HG03558 (cell line): ENCODE results near the gene ISM1.
"Not testable (repeated sequence)": the region's sequence is repeated elsewhere in the genome, so short reads cannot be mapped to it uniquely, and the experiment has no call there.

Experiments used
- ATAC-seq: cut with Tn5 transposase; IDR thresholded peaks from one replicate; pipeline ENCODE4 v1.9.1; 2021; ENCODE audit warnings: moderate number of reproducible peaks; ENCODE audit not compliant: unreplicated experiment; ENCODE audit errors: extremely low read depth

The ISM1 gene

DNA sequence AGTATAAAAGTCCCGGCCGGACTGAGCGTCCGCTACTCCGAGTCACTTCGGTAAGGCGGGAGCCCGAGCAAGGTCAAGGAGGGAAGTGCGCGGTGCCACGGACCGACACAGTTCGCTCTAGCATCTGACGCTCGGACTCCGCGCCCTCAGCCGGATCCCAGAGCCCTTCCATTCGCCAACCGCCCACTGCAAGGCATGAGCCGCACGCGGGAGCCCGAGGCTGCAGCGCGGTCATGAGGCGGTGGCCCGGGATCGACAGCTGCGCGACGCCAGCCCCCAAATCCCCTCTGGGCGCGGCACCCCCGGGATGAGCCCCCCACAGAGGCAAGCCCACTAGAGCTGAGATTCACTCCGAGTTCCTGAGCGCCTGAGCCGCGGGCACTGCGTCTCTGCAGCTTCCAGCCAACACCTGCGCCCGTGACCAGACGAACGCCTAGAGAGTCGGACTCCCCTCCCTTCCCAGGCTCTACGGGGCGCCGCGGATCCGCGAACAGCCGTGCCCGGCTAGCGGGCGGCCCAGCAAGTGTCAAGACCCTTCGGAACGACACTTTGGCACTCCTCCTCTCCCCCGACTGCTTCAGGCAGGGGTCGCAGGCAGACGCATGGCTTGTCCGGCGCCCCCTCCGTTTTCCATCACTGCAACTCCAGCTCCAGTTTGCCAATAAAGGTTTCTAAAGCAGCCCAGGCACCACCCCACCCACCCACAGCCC lies 725 bp upstream of the ISM1 start:
- ATAC-seq, result no peak

DNA sequence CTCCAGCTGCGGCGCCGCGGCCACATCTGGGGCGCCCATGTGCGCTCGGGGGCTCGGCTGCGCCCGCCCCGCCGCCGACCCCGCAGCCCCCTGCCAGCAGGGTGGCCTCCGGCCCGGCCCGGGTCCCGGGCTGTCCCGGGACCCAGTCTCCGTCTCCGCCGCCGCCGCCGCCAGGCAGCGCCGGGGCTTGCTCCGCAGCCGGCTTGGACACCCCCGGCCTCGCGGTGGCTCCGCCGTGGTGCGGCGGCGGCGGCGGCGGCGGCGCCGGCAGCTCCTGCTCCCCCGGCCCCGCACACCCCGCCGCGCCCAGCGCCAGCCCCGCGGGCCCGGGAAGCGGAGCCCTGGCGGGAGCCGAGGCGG lies 219 bp downstream of the ISM1 start:
- peak; percentile 22 for ATAC-seq

DNA sequence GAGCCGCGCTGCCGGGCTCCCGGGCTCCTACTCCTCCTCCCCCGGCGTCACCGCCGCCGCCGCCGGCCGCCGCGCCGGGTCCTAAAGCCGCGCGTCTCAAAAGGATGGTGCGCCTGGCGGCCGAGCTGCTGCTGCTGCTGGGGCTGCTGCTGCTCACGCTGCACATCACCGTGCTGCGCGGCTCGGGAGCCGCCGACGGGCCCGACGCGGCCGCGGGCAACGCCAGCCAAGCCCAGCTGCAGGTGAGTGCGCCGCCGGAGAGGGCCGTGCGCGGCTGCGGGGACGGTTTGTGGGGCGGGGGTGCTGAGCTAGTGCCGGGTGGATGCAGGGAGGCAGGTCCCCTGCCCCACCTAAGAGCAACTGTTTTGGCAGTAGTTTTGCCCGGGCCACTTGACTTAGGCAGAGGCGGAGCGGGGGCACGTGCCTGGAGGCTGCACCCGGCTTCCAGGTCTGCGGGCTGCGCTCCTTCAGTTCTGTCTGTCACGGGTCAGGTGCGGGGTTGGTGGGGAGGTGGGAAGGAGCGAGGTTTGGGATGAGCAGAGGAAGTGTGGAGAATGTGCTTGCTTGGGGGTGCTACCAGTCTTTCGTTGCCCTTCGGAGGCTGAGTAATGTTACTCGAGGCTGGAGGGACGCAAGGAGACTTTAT lies 722 bp downstream of the ISM1 start:
- peak; percentile 67 for ATAC-seq

DNA sequence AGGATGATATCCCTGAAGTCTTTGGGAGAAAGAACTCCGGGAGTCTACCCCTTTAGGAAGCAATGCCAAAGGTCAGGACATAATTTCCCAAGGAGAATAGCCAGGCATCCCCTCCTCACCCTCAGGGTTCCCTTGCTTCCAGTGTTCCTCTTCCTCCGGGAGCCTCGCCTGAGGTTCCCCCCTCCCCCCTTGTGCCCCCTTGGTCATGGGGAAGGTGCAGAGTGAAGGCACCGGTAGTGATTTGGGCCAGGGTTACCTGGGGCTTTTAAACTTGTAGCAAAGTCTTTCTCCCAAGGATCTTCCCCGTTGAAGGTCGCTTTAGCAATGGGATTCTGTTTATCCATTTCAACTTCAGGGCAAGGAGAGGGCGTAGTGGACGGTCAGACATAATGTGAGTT lies 1.2 kb downstream of the ISM1 start:
- no peak for ATAC-seq

DNA sequence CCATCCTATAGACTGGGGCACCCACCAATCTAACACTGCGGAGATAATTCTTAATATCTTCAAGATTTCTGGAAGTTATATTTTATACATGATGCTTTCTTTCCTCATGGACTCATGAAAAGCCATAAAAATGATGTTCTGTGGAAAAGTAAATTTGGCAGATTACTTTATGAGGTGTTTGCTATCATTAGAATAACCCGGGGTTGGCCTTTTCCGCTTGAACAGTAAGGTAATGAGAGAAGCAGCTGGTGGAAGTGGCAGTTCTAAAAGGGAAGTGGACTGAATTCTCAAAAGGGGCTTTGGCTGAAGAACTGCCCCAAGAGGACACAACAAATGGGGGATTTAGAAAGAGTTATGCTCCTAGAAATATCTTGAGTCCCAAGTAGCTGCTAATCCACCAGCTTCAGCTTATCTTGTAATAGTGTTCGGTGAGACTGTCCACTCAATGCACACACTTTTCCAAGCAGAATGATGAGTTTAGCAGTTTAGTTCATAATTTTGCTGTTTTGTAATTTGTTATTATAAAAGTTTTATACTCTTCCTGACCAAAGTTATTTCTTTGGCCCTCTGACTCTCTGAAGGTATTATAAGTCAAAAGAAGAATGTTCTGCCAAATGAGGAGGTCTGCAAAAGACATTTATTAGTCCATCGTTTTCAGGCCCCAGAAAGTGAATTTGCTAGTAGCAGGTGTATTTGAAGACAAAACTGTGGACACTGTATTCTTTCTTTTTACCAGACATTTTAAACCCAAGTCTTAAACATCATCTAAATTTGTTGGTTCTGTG lies 2.9 kb downstream of the ISM1 start:
- no peak for ATAC-seq

DNA sequence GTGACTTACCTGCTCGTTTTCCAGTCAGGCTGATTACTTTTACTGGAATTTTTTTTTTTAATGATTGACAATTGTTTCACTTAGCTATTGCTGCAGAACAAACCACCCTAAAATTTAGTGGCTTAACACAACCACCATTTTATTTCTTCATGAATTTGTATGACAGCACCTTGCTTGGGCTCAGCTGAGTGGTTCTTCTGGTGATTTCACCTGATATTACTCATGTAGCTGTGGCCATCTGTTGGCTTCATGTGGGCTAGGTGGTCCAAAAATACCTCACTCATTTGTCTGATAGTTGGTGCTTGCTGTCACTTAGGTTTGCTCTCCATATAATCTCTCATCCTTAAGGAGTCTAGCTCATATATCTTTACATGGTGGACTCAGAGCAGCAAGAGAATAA lies 5.3 kb downstream of the ISM1 start:
- no peak for ATAC-seq

DNA sequence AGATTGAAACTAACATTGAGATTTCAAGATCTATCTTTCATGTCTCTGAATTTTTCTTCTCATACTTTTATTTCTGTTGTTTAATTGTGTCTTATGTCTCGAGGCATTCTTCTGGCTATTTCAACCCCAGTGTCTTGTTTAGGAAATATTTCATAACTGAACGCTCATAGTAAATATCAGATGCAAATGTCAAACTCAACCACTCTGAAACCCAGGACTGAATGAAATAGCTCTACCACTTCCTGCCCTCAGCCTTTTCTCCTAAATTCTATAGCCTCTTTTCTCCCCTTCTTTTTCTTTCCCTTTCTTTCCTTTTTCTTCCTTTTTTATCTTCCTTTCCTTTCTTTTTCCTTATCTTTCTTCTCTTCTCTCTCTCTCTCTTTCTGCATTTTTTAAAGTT lies 7.7 kb downstream of the ISM1 start:
- no peak for ATAC-seq

DNA sequence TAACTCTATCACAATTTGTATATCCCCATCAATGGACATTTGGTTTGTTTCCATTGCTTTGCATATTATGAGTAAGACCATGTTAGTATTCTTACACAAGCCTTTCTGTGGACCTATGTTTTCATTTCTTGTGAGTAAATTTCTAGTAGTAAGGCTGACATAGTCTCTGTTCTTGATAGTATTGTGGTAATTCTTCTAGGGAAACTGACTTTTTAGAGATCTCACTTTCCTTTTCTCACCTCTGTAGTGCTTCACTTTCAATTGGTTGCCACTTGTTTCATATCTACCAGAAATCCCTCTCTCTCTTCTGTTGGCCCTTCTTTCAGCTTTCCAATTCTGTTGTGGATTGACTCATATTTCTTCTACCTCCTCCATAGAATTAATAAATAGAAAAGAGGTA lies 8.5 kb downstream of the ISM1 start:
- ATAC-seq, result no peak

DNA sequence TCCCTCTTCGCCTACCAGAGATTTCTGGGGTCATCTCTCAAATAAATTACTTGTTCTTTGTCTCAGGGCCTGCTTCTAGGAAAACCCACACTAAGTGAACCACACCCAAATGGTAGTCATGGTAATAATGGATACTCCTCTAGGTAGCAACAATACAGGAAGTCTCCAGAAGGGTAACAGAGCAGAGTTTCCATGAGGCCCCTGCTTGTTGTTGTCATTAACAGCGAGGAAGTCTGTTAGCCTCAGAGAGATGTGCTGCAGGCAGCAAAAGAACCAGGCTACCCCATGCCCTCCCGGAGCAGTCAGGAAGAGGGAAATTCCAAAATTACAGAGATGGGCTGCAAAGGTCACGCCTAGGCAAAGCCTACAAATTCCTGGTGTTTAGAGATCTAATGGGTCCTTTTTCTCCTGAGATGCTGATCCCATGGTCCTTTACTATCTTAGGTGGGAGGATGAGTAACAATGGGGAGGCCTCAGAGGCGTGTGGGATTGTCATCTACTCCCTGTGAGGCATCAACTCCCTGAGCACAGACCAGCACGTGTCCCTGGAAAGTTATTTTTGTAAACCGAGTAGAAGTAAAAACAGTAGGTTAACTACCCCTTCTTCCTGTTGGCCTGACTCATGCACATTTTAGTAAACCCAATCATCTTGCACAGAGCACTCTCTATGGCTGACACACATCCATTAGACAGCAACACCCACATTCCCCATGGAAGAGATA lies 10.1 kb downstream of the ISM1 start:
- no peak for ATAC-seq

DNA sequence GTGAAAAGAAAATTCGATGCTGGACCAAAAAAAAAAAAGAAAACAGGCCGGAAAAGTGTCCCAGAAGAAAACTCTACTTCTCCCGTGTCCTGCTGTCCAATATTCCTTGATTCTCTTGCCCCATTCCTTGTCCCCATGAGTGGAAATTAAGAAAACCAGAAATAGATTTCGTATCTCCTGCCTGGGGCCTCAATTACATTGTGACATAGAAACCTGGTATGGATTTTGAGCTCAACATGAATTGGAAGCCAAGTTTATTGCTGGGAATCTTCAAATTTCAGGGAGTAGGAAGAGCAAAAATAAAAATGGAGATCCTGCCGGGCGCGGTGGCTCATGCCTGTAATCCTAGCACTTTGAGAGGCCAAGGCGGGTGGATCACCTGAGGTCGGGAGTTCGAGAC lies 11.9 kb downstream of the ISM1 start:
- no peak for ATAC-seq

DNA sequence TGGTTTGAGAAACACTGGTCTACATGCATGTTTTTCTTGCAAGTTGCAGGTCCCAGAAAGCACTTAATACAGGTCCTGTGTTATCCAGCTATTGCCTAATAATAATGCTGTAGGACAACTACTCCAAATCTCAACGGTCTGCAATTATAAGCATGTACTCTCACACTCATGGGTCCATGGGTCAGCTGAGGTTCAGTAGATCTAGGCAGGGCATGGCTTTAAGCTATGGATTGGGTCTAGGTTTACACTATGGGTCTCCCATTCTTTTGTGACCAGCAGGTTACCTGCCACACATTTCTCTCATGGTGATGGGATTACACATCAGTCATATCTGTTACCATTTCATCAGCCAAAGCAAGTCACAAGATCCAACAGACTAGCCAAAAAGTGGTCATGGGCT lies 13.9 kb downstream of the ISM1 start:
- ATAC-seq, result no peak

DNA sequence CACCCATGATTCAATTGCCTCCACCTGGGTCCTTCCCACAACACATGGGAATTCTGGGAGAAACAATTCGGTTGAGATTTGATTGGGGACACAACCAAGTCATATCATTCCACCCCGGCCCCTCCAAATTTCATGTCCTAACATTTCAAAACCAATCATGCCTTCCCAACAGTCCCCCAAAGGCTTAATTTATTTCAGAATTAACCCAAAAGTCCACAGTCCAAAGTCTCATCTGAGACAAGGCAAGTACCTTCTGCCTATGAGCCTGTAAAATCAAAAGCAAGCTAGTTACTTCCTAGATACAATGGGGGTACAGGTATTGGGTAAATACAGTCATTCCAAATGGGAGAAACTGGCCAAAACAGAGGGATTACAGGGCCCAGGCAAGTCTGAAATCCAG lies 15.3 kb downstream of the ISM1 start:
- ATAC-seq, result not testable (repeated sequence)

DNA sequence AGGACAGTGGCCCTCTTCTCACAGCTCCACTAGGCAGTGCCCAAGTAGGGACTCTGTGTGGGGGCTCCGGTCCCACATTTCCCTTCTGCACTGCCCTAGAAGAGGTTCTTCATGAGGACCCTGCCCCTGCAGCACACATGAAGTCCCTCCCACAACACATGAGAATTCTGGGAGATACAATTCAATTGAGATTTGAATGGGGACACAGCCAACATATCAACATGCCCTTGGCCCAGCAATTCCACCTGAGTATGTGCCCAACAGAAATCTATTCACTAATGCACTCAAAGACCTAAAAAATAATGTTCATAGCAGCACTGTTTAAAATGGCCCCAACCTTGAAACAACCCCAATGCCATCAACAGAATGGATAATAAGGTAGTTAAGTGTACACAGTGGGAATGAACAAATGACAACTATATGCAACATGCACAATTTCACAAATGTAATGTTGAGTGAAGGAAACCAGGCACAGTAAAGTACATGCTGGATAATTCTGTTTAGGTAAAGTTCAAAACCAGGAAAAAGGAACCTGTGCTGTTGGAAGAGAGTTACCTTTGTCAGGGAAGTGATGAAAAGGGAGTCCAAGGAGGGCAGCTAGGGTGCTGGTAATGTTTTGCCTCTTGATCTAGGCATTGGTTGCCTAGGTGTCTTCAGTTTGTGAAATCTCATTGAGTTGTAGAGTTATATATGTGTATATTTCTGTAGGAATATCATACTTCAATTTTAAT lies 16.1 kb downstream of the ISM1 start:
- ATAC-seq, result no peak

DNA sequence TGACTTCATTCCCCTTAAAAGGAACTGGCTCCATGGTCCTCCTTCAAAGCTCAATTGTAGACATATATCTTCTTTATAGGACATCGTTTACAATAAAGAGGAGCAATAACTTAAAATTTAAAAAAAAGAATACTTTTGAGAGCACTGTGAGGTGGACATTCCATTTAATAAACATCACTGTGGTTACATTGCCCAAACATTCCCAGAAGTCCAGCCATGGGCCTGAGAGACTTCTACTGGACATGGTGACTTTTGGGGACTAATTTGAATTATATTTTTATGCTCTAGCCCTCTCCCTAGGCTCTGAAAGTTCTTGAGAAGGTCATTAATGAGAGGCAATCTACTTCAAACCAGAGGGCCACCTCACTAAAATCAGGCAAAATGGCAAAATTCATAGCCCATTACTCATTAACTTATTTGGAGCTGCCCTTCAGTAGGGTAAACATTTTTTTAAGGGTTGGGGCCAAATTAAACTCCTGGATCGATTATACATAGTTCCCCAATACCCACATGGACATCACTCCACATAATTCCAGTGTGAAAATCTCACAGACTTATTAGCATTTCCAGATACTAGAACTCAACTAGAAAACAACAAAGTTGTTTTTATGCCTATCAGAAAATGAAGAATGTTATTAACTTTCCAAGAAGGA lies 17.1 kb downstream of the ISM1 start:
- no peak for ATAC-seq

DNA sequence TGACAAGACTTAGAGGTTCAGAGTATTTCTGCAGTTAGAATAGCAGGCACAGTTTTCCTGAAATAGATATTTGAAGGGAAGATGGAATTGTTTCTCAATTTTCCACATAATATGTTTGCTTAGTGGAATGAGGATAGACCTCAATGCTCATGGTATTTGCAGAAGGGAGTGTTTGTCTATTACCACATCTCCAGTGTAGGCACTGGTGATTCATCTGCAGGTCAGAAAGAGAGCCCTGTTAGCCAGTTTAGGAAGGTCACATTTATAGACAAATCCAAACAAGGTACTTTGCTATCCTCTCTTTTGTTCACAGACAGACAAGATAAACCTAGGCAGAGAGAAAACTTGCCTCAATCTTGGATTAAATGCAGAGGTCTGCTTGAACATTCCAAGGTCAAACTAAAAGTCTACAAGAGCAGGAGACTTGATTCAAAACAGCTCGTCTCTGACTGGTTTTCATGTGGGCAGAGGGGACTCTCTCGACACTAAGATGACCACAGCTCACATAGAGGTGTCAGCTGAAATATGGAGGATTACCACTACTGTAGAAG lies 22.8 kb downstream of the ISM1 start:
- no peak for ATAC-seq

DNA sequence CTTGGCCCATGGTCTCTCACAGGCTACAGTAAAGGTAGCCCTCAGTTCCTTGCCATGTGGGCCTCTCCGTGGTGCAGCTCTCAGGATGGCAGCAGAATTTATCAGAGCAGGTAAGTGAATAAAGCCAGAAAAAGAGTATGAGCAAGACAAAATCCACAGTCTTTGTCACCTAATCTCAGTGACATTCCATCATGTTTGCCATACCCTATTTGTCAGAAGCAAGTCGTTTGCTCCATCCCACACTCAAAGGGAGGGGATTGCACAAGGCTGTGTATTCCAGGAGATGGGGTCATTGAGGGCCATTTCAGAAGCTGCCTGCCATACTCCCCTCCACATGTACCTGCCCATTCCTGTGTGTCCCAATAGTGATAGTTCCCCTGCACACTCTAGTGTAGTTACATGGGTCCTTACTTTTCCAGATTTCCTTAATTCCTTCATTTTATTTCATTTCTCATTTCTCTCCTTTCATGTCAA lies 24.2 kb downstream of the ISM1 start:
- ATAC-seq, result no peak

DNA sequence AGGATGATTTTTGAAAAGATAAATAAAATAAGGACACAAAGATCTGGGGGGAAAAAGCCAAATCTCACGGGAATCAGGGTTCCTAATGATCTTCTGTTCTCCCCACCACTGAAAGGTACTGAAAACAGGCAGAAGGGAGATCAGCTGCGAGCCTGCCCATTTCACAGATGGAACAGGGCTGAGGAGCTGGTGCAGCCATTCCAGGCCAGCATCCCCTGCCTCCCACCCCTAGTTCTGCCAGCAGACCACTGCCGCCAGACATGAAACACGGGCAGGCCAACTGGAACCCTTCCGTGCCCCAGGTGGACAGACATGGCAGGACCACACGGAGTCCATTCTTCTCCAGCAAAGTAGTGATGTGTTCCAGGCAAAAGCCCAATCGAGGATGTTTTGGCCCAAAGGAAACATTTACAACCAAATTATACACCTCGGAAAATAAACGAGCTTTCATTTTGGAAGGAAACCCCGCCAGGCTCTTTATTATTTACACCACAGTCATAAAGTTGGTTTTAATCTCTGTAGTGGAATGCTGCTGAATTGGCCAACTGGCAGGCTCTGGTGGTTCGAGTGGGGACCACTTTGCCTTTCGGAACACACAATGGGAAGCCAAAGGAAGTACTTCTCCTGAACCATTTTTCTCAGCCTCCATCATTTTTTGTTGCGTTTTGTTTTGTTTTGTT lies 28.2 kb downstream of the ISM1 start:
- no peak for ATAC-seq

DNA sequence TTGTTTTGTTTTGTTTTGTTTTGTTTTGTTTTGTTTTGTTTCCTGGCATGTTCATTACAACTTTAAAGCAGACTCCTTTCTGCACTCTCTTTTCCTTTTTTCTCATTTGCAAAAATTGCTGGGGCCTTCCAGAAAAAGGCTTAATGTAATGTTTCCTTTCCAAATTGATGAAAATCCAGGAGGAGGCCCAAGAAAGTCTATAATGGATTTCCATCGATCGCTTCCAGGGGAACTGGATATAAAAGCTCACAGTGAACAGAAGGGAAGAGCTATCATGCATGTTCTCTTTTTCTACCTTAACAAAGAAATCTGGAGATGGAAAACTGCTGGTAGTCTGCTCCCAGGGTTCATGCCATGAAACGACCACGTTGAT lies 28.7 kb downstream of the ISM1 start:
- no peak for ATAC-seq

DNA sequence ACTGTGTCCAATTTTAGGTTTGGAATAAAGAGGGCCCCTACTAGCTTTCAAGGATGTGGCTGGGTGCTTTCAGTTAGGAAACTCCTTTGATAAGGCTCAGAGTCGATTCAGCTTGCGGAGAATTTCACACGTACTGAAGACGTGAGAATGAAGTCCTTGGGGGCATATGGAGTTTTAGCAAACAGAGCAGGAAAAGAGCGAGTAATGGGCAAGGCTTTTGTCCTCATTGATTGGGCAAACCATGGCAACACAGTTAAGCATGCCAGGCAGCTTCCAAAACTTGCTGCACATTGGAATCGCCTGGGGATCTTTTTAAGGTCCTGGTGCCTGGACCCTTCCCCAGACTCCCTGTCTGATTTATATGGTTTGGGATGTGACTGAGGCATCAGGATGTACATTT lies 29.2 kb downstream of the ISM1 start:
- ATAC-seq, result no peak
